ENCODE measurements around the gene KLRD1. TPM values are rescaled to one million over a fixed set of nuclear protein-coding genes. Genes with fewer than 3 reads are reported as not detected.
"Not testable (repeated sequence)": the region's sequence is repeated elsewhere in the genome, so short reads cannot be mapped to it uniquely, and the experiment has no call there.

KLRD1 gene
- total RNA-seq, 2 donors from 2014 or later = 0.59 to 2.2 TPM

- H3K9me3 ChIP-seq (ENCODE audit: control insufficient read depth, low read length) = no peaks in the 10 kb centered on the region
- Mint-ChIP-seq H3K4me3 (no peak overlapping the region), H3K4me1 (peaks cover 26% of the 10 kb centered on the region), H3K9me3 (no peaks in the 10 kb centered on the region), H3K27me3 (ENCODE audit: insufficient read depth) (no peaks in the 10 kb centered on the region), H3K36me3 (ENCODE audit: low read depth) (peaks cover 10% of the 10 kb centered on the region), H3K27ac (no peak overlapping the region)
- no peaks in the 10 kb centered on the region for H3K36me3 ChIP-seq (ENCODE audit: control insufficient read depth, insufficient read depth, low read length)
- no peak for DNase-seq
- H3K4me3 ChIP-seq (ENCODE audit: low read length) = no peak overlapping the region
- H3K9ac ChIP-seq (ENCODE audit: extremely low read depth, low read length, poor library complexity, severe bottlenecking) = no peak overlapping the region
- H3K27me3 ChIP-seq (ENCODE audit: control insufficient read depth, insufficient read depth, low read length, poor library complexity, severe bottlenecking) = no peaks in the 10 kb centered on the region
- 95% methylated on average over 3 of the region's 3 CpGs; no CpG with 5 or more reads in 1 of the 2 experiments for WGBS, 2 experiments (ENCODE audit: insufficient coverage in 1 of 2, insufficient read length in 1 of 2)
- no peak for TF ChIP-seq CTCF (conservative IDR thresholded peaks at IDR 0.05)
- H3K27ac ChIP-seq (ENCODE audit: low read depth, low read length) = no peak overlapping the region
- peaks cover 5% of the 10 kb centered on the region for H3K4me1 ChIP-seq (ENCODE audit: control insufficient read depth, insufficient read depth, low read length)
Observed at GRCh38 chr12:10374624-10375018, 67.0 kb downstream of the KLRD1 start.

- not testable (repeated sequence) for H3K9ac ChIP-seq (ENCODE audit: extremely low read depth, low read length, poor library complexity, severe bottlenecking); H3K9me3 ChIP-seq (ENCODE audit: control insufficient read depth, low read length); H3K4me3 Mint-ChIP-seq; DNase-seq; H3K36me3 ChIP-seq (ENCODE audit: control insufficient read depth, insufficient read depth, low read length); H3K4me3 ChIP-seq (ENCODE audit: low read length); H3K27ac ChIP-seq (ENCODE audit: low read depth, low read length); H3K9me3 Mint-ChIP-seq; H3K36me3 Mint-ChIP-seq (ENCODE audit: low read depth); H3K4me1 ChIP-seq (ENCODE audit: control insufficient read depth, insufficient read depth, low read length); H3K27me3 ChIP-seq (ENCODE audit: control insufficient read depth, insufficient read depth, low read length, poor library complexity, severe bottlenecking); H3K27me3 Mint-ChIP-seq (ENCODE audit: insufficient read depth); H3K27ac Mint-ChIP-seq; H3K4me1 Mint-ChIP-seq
- 81 to 83% methylated on average over 2 of the region's 2 CpGs for WGBS, 2 experiments (ENCODE audit: insufficient coverage in 1 of 2, insufficient read length in 1 of 2)
Observed at GRCh38 chr12:10378737-10379136, 71.1 kb downstream of the KLRD1 start.

Other genes with a start within 250 kb of the KLRD1 start
- not detected for gene CLEC1A, start 208.9 kb upstream of the KLRD1 start, total RNA-seq
- gene CLEC7A, start 177.7 kb upstream of the KLRD1 start, total RNA-seq = not detected
- under 1 TPM in 1 of 2 donors, not detected in 1; 0.22 TPM for gene OLR1, start 135.7 kb upstream of the KLRD1 start, total RNA-seq
- gene TMEM52B, start 128.8 kb upstream of the KLRD1 start, total RNA-seq = not detected
- 100 to 1,000 TPM; 135 to 191 TPM for gene GABARAPL1, start 95.0 kb upstream of the KLRD1 start, total RNA-seq
- under 1 TPM in 1 of 2 donors, not detected in 1; 0.24 TPM for gene KLRK1, start 82.2 kb downstream of the KLRD1 start, total RNA-seq
- not detected for gene KLRC4, start 101.9 kb downstream of the KLRD1 start, total RNA-seq
- not detected for gene KLRC3, start 112.7 kb downstream of the KLRD1 start, total RNA-seq
- gene KLRC2, start 128.1 kb downstream of the KLRD1 start, total RNA-seq = not detected
- gene KLRC1, start 145.5 kb downstream of the KLRD1 start, total RNA-seq = not detected
- gene EIF2S3B, start 198.0 kb downstream of the KLRD1 start, total RNA-seq = 1 to 10 TPM; 2.1 to 5.9 TPM